ENCODE results near the gene UBE3D. TPM values are rescaled to one million over a fixed set of nuclear protein-coding genes. Genes with fewer than 3 reads are reported as not detected.

UBE3D gene
- total RNA-seq, 1 donor from 2014 or later: 2.5 TPM

GRCh38 chr6:82978362-82978945 lies 87.2 kb downstream of the UBE3D start:
- intact Hi-C loops (cut with micrococcal nuclease): no loop called here
- DNase-seq: no peak
- Histone ChIP-seq H3K4me3 (no peak overlapping the region), H3K9me3 (replicated peaks) (no peaks in the 10 kb centered on the region), H3K36me3 (no peaks in the 10 kb centered on the region), H3K4me1 (no peaks in the 10 kb centered on the region), H3K27ac (replicated peaks) (no peak overlapping the region), H3K27me3 (ENCODE audit: low read depth) (no peaks in the 10 kb centered on the region)
- TF ChIP-seq CTCF (IDR thresholded peaks at IDR 0.05; ENCODE audit: borderline replicate concordance): no peak

- H3K4me3 ChIP-seq: no peak overlapping the region
- H3K36me3 ChIP-seq: no peaks in the 10 kb centered on the region
- no peak for DNase-seq
- intact Hi-C loops (cut with micrococcal nuclease): no loop called here
- TF ChIP-seq CTCF (IDR thresholded peaks at IDR 0.05; ENCODE audit: borderline replicate concordance): no peak
- H3K27ac ChIP-seq (replicated peaks): no peak overlapping the region
- H3K9me3 ChIP-seq (replicated peaks): no peaks in the 10 kb centered on the region
- H3K4me1 ChIP-seq: no peaks in the 10 kb centered on the region
- H3K27me3 ChIP-seq (ENCODE audit: low read depth): no peaks in the 10 kb centered on the region
Measured at GRCh38 chr6:82976179-82976578, 89.5 kb downstream of the UBE3D start.

GRCh38 chr6:82971877-82972460 lies 93.7 kb downstream of the UBE3D start:
- Histone ChIP-seq H3K27ac (replicated peaks) (no peak overlapping the region), H3K4me3 (no peak overlapping the region), H3K4me1 (no peaks in the 10 kb centered on the region), H3K36me3 (no peaks in the 10 kb centered on the region), H3K27me3 (ENCODE audit: low read depth) (no peaks in the 10 kb centered on the region), H3K9me3 (replicated peaks) (no peaks in the 10 kb centered on the region)
- TF ChIP-seq CTCF (IDR thresholded peaks at IDR 0.05; ENCODE audit: borderline replicate concordance): no peak
- intact Hi-C loops (cut with micrococcal nuclease): no loop called here
- no peak for DNase-seq

- Histone ChIP-seq H3K36me3 (no peaks in the 10 kb centered on the region), H3K4me1 (no peaks in the 10 kb centered on the region), H3K27me3 (ENCODE audit: low read depth) (no peaks in the 10 kb centered on the region), H3K27ac (replicated peaks) (no peak overlapping the region), H3K4me3 (no peak overlapping the region), H3K9me3 (replicated peaks) (no peaks in the 10 kb centered on the region)
- no peak for TF ChIP-seq CTCF (IDR thresholded peaks at IDR 0.05; ENCODE audit: borderline replicate concordance)
- intact Hi-C loops (cut with micrococcal nuclease): no loop called here
- no peak for DNase-seq
Measured at GRCh38 chr6:82970839-82971238, 94.8 kb downstream of the UBE3D start.

GRCh38 chr6:82968708-82969107 lies 96.9 kb downstream of the UBE3D start:
- no peaks in the 10 kb centered on the region for H3K4me1 ChIP-seq
- intact Hi-C loops (cut with micrococcal nuclease): no loop called here
- H3K27me3 ChIP-seq (ENCODE audit: low read depth): no peaks in the 10 kb centered on the region
- no peaks in the 10 kb centered on the region for H3K36me3 ChIP-seq
- H3K9me3 ChIP-seq (replicated peaks): no peaks in the 10 kb centered on the region
- no peak overlapping the region for H3K4me3 ChIP-seq
- no peak for DNase-seq
- TF ChIP-seq CTCF (IDR thresholded peaks at IDR 0.05; ENCODE audit: borderline replicate concordance): no peak
- H3K27ac ChIP-seq (replicated peaks): no peak overlapping the region
